Measurements from ENCODE around the gene R3HDM2. TPM values are rescaled to one million over a fixed set of nuclear protein-coding genes. Genes with fewer than 3 reads are reported as not detected.
"Not testable (repeated sequence)": the region's sequence is repeated elsewhere in the genome, so short reads cannot be mapped to it uniquely, and the experiment has no call there.

R3HDM2 gene
- total RNA-seq, 1 experiment from 2014 or later: 34.7 TPM

DNA sequence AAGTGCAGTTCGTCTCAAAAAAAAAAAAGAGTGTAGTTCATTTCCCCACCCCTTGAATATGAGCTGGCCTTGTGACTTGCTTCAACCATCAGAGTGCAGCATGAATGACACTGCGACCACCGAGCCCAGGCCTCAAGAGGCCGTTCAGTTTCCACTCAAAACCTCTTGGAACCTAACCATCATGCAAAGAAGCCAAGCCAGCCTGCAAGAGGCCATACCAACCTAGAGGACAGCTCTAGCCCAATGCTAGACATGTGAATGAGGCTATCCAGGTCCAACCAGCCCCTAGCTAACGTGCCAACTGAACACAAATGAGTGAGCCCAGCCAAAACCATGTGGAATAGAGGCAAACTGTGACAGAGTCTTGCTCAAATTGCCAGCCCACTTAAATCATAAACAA, 29.7 kb downstream of the R3HDM2 start:
- H3K27ac Mint-ChIP-seq: peak overlapping the region; percentile 33; the same call in 1 of the 2 replicates
- H3K36me3 Mint-ChIP-seq: no peaks in the 10 kb centered on the region
- no peak overlapping the region for H3K4me3 Mint-ChIP-seq
- CTCF ChIA-PET: interaction anchor here (1.0 to 1.6 kb wide), 5 partner anchors 29 to 124 kb away, joined by 3 to 6 read pairs (median 4); partner anchors contain the start of gene GLI1
- peaks cover 4% of the 10 kb centered on the region; the same call in 1 of the 2 replicates for H3K4me1 Mint-ChIP-seq
- H3K9me3 Mint-ChIP-seq: no peaks in the 10 kb centered on the region
- TF ChIP-seq MYBL2 (CRISPR knock-in tag; IDR thresholded peaks at IDR 0.05) (no peak), ESRRA (CRISPR knock-in tag; IDR thresholded peaks at IDR 0.05; ENCODE audit: borderline replicate concordance) (no peak), HMGA2 (CRISPR knock-in tag; IDR thresholded peaks at IDR 0.05) (no peak), FOXJ3 (CRISPR knock-in tag; IDR thresholded peaks at IDR 0.05; ENCODE audit: borderline replicate concordance) (no peak), NFATC4 (CRISPR knock-in tag; IDR thresholded peaks at IDR 0.05) (no peak), PRDM15 (CRISPR knock-in tag; IDR thresholded peaks at IDR 0.05) (no peak), NR2C2 (CRISPR knock-in tag; IDR thresholded peaks at IDR 0.05) (no peak), ZNF219 (CRISPR knock-in tag; IDR thresholded peaks at IDR 0.05; ENCODE audit: borderline replicate concordance) (no peak)
- TF ChIP-seq, protein P1, sequence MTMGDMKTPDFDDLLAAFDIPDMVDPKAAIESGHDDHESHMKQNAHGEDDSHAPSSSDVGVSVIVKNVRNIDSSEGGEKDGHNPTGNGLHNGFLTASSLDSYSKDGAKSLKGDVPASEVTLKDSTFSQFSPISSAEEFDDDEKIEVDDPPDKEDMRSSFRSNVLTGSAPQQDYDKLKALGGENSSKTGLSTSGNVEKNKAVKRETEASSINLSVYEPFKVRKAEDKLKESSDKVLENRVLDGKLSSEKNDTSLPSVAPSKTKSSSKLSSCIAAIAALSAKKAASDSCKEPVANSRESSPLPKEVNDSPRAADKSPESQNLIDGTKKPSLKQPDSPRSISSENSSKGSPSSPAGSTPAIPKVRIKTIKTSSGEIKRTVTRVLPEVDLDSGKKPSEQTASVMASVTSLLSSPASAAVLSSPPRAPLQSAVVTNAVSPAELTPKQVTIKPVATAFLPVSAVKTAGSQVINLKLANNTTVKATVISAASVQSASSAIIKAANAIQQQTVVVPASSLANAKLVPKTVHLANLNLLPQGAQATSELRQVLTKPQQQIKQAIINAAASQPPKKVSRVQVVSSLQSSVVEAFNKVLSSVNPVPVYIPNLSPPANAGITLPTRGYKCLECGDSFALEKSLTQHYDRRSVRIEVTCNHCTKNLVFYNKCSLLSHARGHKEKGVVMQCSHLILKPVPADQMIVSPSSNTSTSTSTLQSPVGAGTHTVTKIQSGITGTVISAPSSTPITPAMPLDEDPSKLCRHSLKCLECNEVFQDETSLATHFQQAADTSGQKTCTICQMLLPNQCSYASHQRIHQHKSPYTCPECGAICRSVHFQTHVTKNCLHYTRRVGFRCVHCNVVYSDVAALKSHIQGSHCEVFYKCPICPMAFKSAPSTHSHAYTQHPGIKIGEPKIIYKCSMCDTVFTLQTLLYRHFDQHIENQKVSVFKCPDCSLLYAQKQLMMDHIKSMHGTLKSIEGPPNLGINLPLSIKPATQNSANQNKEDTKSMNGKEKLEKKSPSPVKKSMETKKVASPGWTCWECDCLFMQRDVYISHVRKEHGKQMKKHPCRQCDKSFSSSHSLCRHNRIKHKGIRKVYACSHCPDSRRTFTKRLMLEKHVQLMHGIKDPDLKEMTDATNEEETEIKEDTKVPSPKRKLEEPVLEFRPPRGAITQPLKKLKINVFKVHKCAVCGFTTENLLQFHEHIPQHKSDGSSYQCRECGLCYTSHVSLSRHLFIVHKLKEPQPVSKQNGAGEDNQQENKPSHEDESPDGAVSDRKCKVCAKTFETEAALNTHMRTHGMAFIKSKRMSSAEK (CRISPR knock-in tag; IDR thresholded peaks at IDR 0.05; ENCODE audit: borderline replicate concordance): no peak
- no peaks in the 10 kb centered on the region for H3K27me3 Mint-ChIP-seq (ENCODE audit: low read depth)
- DNase-seq (ENCODE audit: low spot score) (no peak), ATAC-seq (peak; percentile 39; the same call in 1 of the 2 replicates)
- POLR2A ChIA-PET: interaction anchor here (1.0 kb wide), 1 partner anchor 58 kb away, joined by 4 read pairs; no protein-coding TSS in a partner anchor

- H3K4me3 Mint-ChIP-seq; CTCF ChIA-PET; H3K27ac Mint-ChIP-seq; H3K4me1 Mint-ChIP-seq; H3K27me3 Mint-ChIP-seq (ENCODE audit: low read depth); H3K36me3 Mint-ChIP-seq; H3K9me3 Mint-ChIP-seq; POLR2A ChIA-PET; DNase-seq (ENCODE audit: low spot score); ATAC-seq: not testable (repeated sequence)
Observed at GRCh38 chr12:57399718-57400463, 31.0 kb downstream of the R3HDM2 start.

- ChIA-PET CTCF (interaction anchor here (1.1 to 1.2 kb wide), 2 partner anchors 55 to 149 kb away, joined by 3 read pairs; no protein-coding TSS in a partner anchor), POLR2A (interaction anchor here (0.7 kb wide), 1 partner anchor 11 kb away, joined by 3 read pairs; no protein-coding TSS in a partner anchor)
- Mint-ChIP-seq H3K27me3 (ENCODE audit: low read depth) (no peaks in the 10 kb centered on the region), H3K4me1 (peaks cover 4% of the 10 kb centered on the region; the same call in 1 of the 2 replicates), H3K4me3 (no peak overlapping the region), H3K9me3 (no peaks in the 10 kb centered on the region), H3K36me3 (peaks cover 5% of the 10 kb centered on the region; the same call in 1 of the 2 replicates), H3K27ac (peak overlapping the region; percentile 17; the same call in 1 of the 2 replicates)
- TF ChIP-seq SMAD4 (CRISPR knock-in tag; IDR thresholded peaks at IDR 0.05): no peak
- TF ChIP-seq, protein P2, sequence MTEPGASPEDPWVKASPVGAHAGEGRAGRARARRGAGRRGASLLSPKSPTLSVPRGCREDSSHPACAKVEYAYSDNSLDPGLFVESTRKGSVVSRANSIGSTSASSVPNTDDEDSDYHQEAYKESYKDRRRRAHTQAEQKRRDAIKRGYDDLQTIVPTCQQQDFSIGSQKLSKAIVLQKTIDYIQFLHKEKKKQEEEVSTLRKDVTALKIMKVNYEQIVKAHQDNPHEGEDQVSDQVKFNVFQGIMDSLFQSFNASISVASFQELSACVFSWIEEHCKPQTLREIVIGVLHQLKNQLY (CRISPR knock-in tag; IDR thresholded peaks at IDR 0.05): no peak
- DNase-seq (ENCODE audit: low spot score) (no peak), ATAC-seq (no peak)
Observed at GRCh38 chr12:57397441-57397840, 33.4 kb downstream of the R3HDM2 start.

All from WTC11 (cell line).